ENCODE data around the gene BBC3.
"Not testable (repeated sequence)": the region's sequence is repeated elsewhere in the genome, so short reads cannot be mapped to it uniquely, and the experiment has no call there.

Gene BBC3

DNA sequence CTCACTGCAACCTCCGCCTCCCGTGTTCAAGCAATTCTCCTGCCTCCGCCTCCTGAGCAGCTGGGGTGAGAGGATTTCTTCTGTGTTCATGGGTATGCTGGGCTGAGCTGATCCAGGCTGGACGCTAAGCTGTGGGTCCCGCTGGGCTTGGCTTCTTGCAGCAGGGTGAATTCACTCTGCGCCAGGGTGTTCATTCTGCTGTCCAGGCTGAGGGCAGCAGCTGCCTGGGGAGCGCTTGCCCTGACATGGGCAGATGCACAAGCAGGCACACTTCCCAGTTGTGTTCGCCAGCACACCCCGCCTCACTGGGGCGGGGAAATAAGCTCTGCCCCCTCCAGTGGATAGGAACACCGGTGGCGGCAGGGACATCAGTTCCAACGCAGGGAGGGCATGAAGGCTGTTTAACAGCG is 36.4 kb upstream of the BBC3 start:
- no peak overlapping the region for H3K4me3 ChIP-seq (ENCODE audit: low read depth, low read length)
- TF ChIP-seq, protein P1, sequence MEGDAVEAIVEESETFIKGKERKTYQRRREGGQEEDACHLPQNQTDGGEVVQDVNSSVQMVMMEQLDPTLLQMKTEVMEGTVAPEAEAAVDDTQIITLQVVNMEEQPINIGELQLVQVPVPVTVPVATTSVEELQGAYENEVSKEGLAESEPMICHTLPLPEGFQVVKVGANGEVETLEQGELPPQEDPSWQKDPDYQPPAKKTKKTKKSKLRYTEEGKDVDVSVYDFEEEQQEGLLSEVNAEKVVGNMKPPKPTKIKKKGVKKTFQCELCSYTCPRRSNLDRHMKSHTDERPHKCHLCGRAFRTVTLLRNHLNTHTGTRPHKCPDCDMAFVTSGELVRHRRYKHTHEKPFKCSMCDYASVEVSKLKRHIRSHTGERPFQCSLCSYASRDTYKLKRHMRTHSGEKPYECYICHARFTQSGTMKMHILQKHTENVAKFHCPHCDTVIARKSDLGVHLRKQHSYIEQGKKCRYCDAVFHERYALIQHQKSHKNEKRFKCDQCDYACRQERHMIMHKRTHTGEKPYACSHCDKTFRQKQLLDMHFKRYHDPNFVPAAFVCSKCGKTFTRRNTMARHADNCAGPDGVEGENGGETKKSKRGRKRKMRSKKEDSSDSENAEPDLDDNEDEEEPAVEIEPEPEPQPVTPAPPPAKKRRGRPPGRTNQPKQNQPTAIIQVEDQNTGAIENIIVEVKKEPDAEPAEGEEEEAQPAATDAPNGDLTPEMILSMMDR (IDR thresholded peaks at IDR 0.05; ENCODE audit: borderline replicate concordance, insufficient read depth, low read depth, low read length) = no peak

GRCh38 chr19:47266401-47266941 is 35.5 kb upstream of the BBC3 start:
- TF ChIP-seq, protein P1 (IDR thresholded peaks at IDR 0.05; ENCODE audit: borderline replicate concordance, insufficient read depth, low read depth, low read length) = no peak
- H3K4me3 ChIP-seq (ENCODE audit: low read depth, low read length) = no peak overlapping the region

DNA sequence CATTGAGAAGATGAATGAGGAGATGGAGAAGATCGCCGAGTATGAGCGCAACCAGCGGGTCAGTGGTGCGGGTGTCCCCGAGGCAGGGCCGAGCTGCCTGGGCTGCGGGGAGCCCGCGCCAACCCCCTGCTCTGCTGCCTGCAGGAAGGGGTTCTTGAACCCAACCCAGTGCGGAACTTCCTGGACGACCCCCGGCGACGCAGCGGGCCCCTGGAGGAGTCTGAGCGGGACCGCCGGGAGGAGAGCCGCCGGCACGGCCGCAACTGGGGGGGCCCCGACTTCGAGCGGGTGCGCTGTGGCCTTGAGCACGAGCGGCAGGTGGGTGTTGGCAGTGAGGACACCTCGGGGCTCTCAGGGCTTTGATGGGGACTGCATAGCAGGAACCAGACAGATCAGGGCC is 33.6 kb upstream of the BBC3 start:
- TF ChIP-seq, protein P1 (IDR thresholded peaks at IDR 0.05; ENCODE audit: borderline replicate concordance, insufficient read depth, low read depth, low read length) = no peak
- H3K4me3 ChIP-seq (ENCODE audit: low read depth, low read length) = no peak overlapping the region

GRCh38 chr19:47261946-47262793 is 31.2 kb upstream of the BBC3 start:
- H3K4me3 ChIP-seq (ENCODE audit: low read depth, low read length) = not testable (repeated sequence)

GRCh38 chr19:47260476-47260875 is 29.5 kb upstream of the BBC3 start:
- TF ChIP-seq, protein P1 (IDR thresholded peaks at IDR 0.05; ENCODE audit: borderline replicate concordance, insufficient read depth, low read depth, low read length) = no peak
- H3K4me3 ChIP-seq (ENCODE audit: low read depth, low read length) = no peak overlapping the region

GRCh38 chr19:47258895-47259555 is 28.0 kb upstream of the BBC3 start:
- H3K4me3 ChIP-seq (ENCODE audit: low read depth, low read length) = no peak overlapping the region
- TF ChIP-seq, protein P1 (IDR thresholded peaks at IDR 0.05; ENCODE audit: borderline replicate concordance, insufficient read depth, low read depth, low read length) = no peak

GRCh38 chr19:47258434-47258833 is 27.4 kb upstream of the BBC3 start:
- H3K4me3 ChIP-seq (ENCODE audit: low read depth, low read length) = no peak overlapping the region
- TF ChIP-seq, protein P1 (IDR thresholded peaks at IDR 0.05; ENCODE audit: borderline replicate concordance, insufficient read depth, low read depth, low read length) = no peak
